GM19239 (cell line): Measurements from ENCODE around the gene POU3F2.

Experiments
- DNase-seq: peaks from one replicate; pipeline ENCODE4 v3.0.0; 2011; ENCODE audit warnings: low spot score; ENCODE audit not compliant: insufficient read length
- FAIRE-seq: peaks from 2 replicates; lab custom pipeline; 2011; peaks lifted over from hg19 to GRCh38; lab: Jason Lieb, UNC

Gene POU3F2

GRCh38 chr6:98842342-98843180 is 8.2 kb downstream of the POU3F2 start:
- FAIRE-seq: no peak
- no peak for DNase-seq

- DNase-seq (no peak), FAIRE-seq (no peak)
Measured at GRCh38 chr6:98843271-98844243, 9.2 kb downstream of the POU3F2 start.

- no peak for FAIRE-seq
- no peak for DNase-seq
Measured at GRCh38 chr6:98844244-98845210, 10.2 kb downstream of the POU3F2 start.

GRCh38 chr6:98845211-98846020 is 11.0 kb downstream of the POU3F2 start:
- peak; percentile 95 for FAIRE-seq
- peak; percentile 65 for DNase-seq

GRCh38 chr6:98846021-98846380 is 11.6 kb downstream of the POU3F2 start:
- DNase-seq (no peak), FAIRE-seq (no peak)

- FAIRE-seq (no peak), DNase-seq (no peak)
Measured at GRCh38 chr6:98847416-98847778, 13.0 kb downstream of the POU3F2 start.

- DNase-seq (no peak), FAIRE-seq (no peak)
Measured at GRCh38 chr6:98847779-98848538, 13.6 kb downstream of the POU3F2 start.

- FAIRE-seq (peak; percentile 33), DNase-seq (no peak)
Measured at GRCh38 chr6:98848539-98849242, 14.3 kb downstream of the POU3F2 start.

- no peak for DNase-seq
Measured at GRCh38 chr6:98864497-98864896, 30.1 kb downstream of the POU3F2 start.

GRCh38 chr6:98871057-98871456 is 36.7 kb downstream of the POU3F2 start:
- DNase-seq (no peak), FAIRE-seq (peak; percentile 18)

More at GRCh38 chr6:98864497-98864896, 30.1 kb downstream of the POU3F2 start:
- FAIRE-seq: peak; percentile 4

GRCh38 chr6:98871821-98872220 is 37.4 kb downstream of the POU3F2 start:
- FAIRE-seq: no peak
- DNase-seq: no peak

GRCh38 chr6:98875375-98875774 is 41.0 kb downstream of the POU3F2 start:
- DNase-seq (no peak), FAIRE-seq (no peak)

GRCh38 chr6:98877250-98877649 is 42.9 kb downstream of the POU3F2 start:
- no peak for FAIRE-seq
- no peak for DNase-seq

GRCh38 chr6:98880486-98880885 is 46.1 kb downstream of the POU3F2 start:
- no peak for FAIRE-seq
- DNase-seq: no peak

GRCh38 chr6:98885330-98885729 is 51.0 kb downstream of the POU3F2 start:
- no peak for DNase-seq

GRCh38 chr6:98887650-98888049 is 53.3 kb downstream of the POU3F2 start:
- DNase-seq (no peak), FAIRE-seq (no peak)

More at GRCh38 chr6:98885330-98885729, 51.0 kb downstream of the POU3F2 start:
- no peak for FAIRE-seq
